ENCODE data around the gene LRRC4C.

DNA sequence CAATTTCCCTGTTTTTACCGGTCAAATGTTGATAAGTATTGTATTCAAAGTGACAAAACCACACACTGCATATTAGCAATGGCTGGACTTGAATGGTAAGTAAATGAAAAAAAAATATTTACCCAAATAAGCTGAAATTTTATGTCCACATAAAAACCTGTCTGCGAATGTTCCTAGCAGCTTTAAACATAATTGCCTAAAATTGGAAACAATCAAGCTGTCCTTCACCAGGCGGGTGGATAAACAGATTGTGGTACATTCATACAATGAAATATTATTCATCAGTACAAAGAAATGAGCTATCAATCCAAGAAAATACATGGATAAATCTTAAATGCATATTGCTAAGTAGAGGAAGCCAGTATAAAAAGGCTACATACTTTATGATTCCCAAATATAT, 1067.8 kb downstream of the LRRC4C start:
- TF ChIP-seq POLR2A (IDR thresholded peaks at IDR 0.05) (no peak), CTCF (IDR thresholded peaks at IDR 0.05) (no peak)
